H9 (cell line): ENCODE data around the gene CCDC38. TPM values are rescaled to one million over a fixed set of nuclear protein-coding genes. Genes with fewer than 3 reads are reported as not detected.

Experiments
- DNase-seq: peaks from one replicate; pipeline ENCODE4 v3.0.0-alpha.2; 2017
- H2AFZ ChIP-seq: one replicate; pipeline ENCODE4 v1.6.1; 2013; ENCODE audit warnings: mild to moderate bottlenecking, low read length, control low read depth, moderate library complexity
- H2AK5ac ChIP-seq: 2 replicates; pipeline ENCODE4 v1.6.1; 2013; ENCODE audit warnings: low read length, control low read depth, mixed read lengths; ENCODE audit not compliant: insufficient read length
- H2BK120ac ChIP-seq: one replicate; pipeline ENCODE4 v1.6.1; 2013; ENCODE audit warnings: low read depth, mild to moderate bottlenecking, low read length, control low read depth, inconsistent platforms; ENCODE audit not compliant: poor library complexity, severe bottlenecking
- H2BK12ac ChIP-seq: 2 replicates; pipeline ENCODE4 v1.6.1; 2013; ENCODE audit warnings: low read length, control low read depth, mixed read lengths, low read depth; ENCODE audit not compliant: insufficient read length
- H2BK15ac ChIP-seq: 2 replicates; pipeline ENCODE4 v1.6.1; 2013; ENCODE audit warnings: low read depth, low read length, control low read depth
- H2BK20ac ChIP-seq: one replicate; pipeline ENCODE4 v1.6.1; 2013; ENCODE audit warnings: low read depth, mild to moderate bottlenecking, low read length, control low read depth, inconsistent platforms; ENCODE audit not compliant: poor library complexity, severe bottlenecking
- H2BK5ac ChIP-seq: 2 replicates; pipeline ENCODE4 v1.6.1; 2013; ENCODE audit warnings: low read length, control low read depth, mixed read lengths; ENCODE audit not compliant: insufficient read length
- H3K14ac ChIP-seq: 2 replicates; pipeline ENCODE4 v1.6.1; 2013; ENCODE audit warnings: low read length, control low read depth; ENCODE audit not compliant: insufficient read depth
- H3K18ac ChIP-seq: 2 replicates; pipeline ENCODE4 v1.6.1; 2013; ENCODE audit warnings: low read depth, mild to moderate bottlenecking, mixed read lengths, low read length, control low read depth; ENCODE audit not compliant: insufficient read length
- H3K23ac ChIP-seq: 2 replicates; pipeline ENCODE4 v1.6.1; 2013; ENCODE audit warnings: low read length, control low read depth, mixed read lengths, low read depth; ENCODE audit not compliant: insufficient read length
- H3K23me2 ChIP-seq: 2 replicates; pipeline ENCODE4 v1.6.1; 2013; ENCODE audit warnings: low read depth, mild to moderate bottlenecking, mixed read lengths, low read length, control low read depth; ENCODE audit not compliant: insufficient read length, poor library complexity, severe bottlenecking
- H3K27ac ChIP-seq: 2 replicates; pipeline ENCODE4 v1.5.1; 2013; ENCODE audit warnings: low read length, control low read depth, mixed read lengths, low read depth; ENCODE audit not compliant: insufficient read length
- H3K27me3 ChIP-seq: 2 replicates; pipeline ENCODE4 v1.6.1; 2013; ENCODE audit warnings: low read length, control low read depth, inconsistent platforms; ENCODE audit not compliant: insufficient read depth
- H3K4ac ChIP-seq: 2 replicates; pipeline ENCODE4 v1.6.1; 2013; ENCODE audit warnings: low read depth, mild to moderate bottlenecking, control low read depth, inconsistent platforms, low read length, moderate library complexity
- H3K4me1 ChIP-seq: 2 replicates; pipeline ENCODE4 v1.6.1; 2013; ENCODE audit warnings: low read length, control low read depth, inconsistent platforms; ENCODE audit not compliant: insufficient read depth
- H3K4me2 ChIP-seq: 2 replicates; pipeline ENCODE4 v1.6.1; 2013; ENCODE audit warnings: low read length, control low read depth, mixed read lengths; ENCODE audit not compliant: insufficient read length, insufficient read depth
- H3K56ac ChIP-seq: 2 replicates; pipeline ENCODE4 v1.6.1; 2013; ENCODE audit warnings: low read depth, mild to moderate bottlenecking, mixed read lengths, low read length, control low read depth; ENCODE audit not compliant: insufficient read length
- H3K79me1 ChIP-seq: 2 replicates; pipeline ENCODE4 v1.6.1; 2013; ENCODE audit warnings: low read depth, mild to moderate bottlenecking, moderate library complexity, low read length, control low read depth, inconsistent platforms; ENCODE audit not compliant: insufficient read depth, poor library complexity, severe bottlenecking
- H3K79me2 ChIP-seq: 2 replicates; pipeline ENCODE4 v1.6.1; 2013; ENCODE audit warnings: low read length, control low read depth, inconsistent platforms; ENCODE audit not compliant: insufficient read depth
- H3K9ac ChIP-seq: 2 replicates; pipeline ENCODE4 v1.6.1; 2013; ENCODE audit warnings: low read length, control low read depth, mixed read lengths; ENCODE audit not compliant: insufficient read length; ENCODE audit errors: extremely low read depth
- H3K9me3 ChIP-seq: one replicate; pipeline ENCODE4 v1.6.1; 2013; ENCODE audit warnings: low read depth, low read length, inconsistent platforms; ENCODE audit not compliant: control insufficient read depth
- H3T11ph ChIP-seq: one replicate; pipeline ENCODE4 v1.6.1; 2013; ENCODE audit warnings: mild to moderate bottlenecking, low read length, control low read depth, inconsistent platforms
- H4K20me1 ChIP-seq: one replicate; pipeline ENCODE4 v1.6.1; 2013; ENCODE audit not compliant: control insufficient read depth, insufficient read length, insufficient read depth
- H4K5ac ChIP-seq: 2 replicates; pipeline ENCODE4 v1.6.1; 2013; ENCODE audit warnings: low read depth, mild to moderate bottlenecking, mixed read lengths, low read length, control low read depth; ENCODE audit not compliant: insufficient read length
- H4K8ac ChIP-seq: replicated peaks from 2 replicates; pipeline ENCODE4 v1.6.1; 2013; ENCODE audit warnings: low read length, control low read depth, mixed read lengths, low read depth; ENCODE audit not compliant: insufficient read length
- H4K91ac ChIP-seq: 2 replicates; pipeline ENCODE4 v1.6.1; 2013; ENCODE audit warnings: low read depth, mild to moderate bottlenecking, moderate library complexity, mixed read lengths, low read length, control low read depth; ENCODE audit not compliant: insufficient read length
- H3K27ac Mint-ChIP-seq, 3 experiments: 2 replicates in 2 of 3; 3 replicates in 1 of 3; pipeline ENCODE4 v1.8.0; 2020 to 2021; ENCODE audit warnings: mixed read lengths in 3 of 3, mild to moderate bottlenecking in 1 of 3, moderate library complexity in 1 of 3
- H3K27me3 Mint-ChIP-seq: 2 replicates; pipeline ENCODE4 v1.8.0; 2021; ENCODE audit warnings: low read depth, mild to moderate bottlenecking, moderate library complexity, mixed read lengths
- H3K36me3 Mint-ChIP-seq, 3 experiments: 2 replicates in 2 of 3; 3 replicates in 1 of 3; pipeline ENCODE4 v1.8.0; 2020 to 2021; ENCODE audit warnings: low read depth in 3 of 3, mixed read lengths in 3 of 3; ENCODE audit not compliant: insufficient read depth in 1 of 3
- H3K4me1 Mint-ChIP-seq, 2 experiments: 2 replicates each; pipeline ENCODE4 v1.8.0; 2020; ENCODE audit warnings: mixed read lengths in 2 of 2
- H3K4me3 Mint-ChIP-seq, 2 experiments: 2 replicates in 1 of 2; 3 replicates in 1 of 2; pipeline ENCODE4 v1.8.0; 2020 to 2021; ENCODE audit warnings: mild to moderate bottlenecking in 2 of 2, mixed read lengths in 2 of 2, moderate library complexity in 1 of 2
- H3K9me3 Mint-ChIP-seq, 2 experiments: 2 replicates in 1 of 2; 3 replicates in 1 of 2; pipeline ENCODE4 v1.8.0; 2020; ENCODE audit warnings: mild to moderate bottlenecking in 2 of 2, mixed read lengths in 2 of 2, moderate library complexity in 1 of 2
- WGBS: extraction: QIAGEN DNeasy Blood & Tissue Kit; methylation state at CpG from one replicate; pipeline ENCODE4 v1.1.7; 2013; ENCODE audit warnings: missing lambda C conversion rate, low lambda C conversion rate, mixed read lengths; ENCODE audit not compliant: insufficient read length; ENCODE audit errors: extremely low coverage; 5-methylcytosine and 5-hydroxymethylcytosine counted together
- total RNA-seq: library from RNA; stranded (reverse); gene quantifications from 2 replicates; pipeline ENCODE4 v1.2.1, GENCODE V29; 2021
- TF ChIP-seq, protein P1 (sequence below): fragments of 200-600 bp; sonication (generic); conservative IDR thresholded peaks from 3 replicates; pipeline ENCODE4 v1.8.0; 2021; ENCODE audit warnings: antibody characterized with exemption, mild to moderate bottlenecking

The CCDC38 gene
- total RNA-seq, 1 experiment from 2014 or later = not detected

DNA sequence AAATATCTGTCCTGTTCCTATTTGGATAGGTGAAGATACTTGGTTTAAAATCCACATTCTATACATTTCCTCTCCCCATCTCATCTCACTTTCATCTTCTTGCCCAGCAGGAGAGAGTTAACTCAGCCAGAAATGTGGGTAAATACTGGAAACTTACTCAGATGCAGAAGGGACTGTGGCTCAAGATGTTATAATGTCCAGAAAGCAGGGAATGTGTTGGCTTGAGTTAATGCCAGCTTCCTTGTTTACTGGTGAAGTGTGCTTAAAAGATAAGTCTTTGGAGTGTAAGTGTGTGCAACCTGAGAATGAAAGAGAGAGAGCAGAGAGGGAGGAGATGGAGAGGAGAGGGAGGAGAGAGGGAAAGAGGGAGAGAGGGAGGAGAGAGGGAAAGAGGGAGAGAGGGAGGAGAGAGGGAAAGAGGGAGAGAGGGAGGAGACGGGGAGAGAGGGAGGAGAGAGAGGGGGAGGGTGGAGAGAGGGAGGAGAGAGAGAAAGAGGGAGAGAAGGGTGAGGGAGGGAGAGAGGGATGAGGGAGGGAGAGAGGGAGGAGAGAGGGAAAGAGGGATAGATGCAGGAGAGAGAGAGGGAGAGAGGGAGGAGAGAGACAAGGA lies 105.7 kb downstream of the CCDC38 start:
- no peak overlapping the region for H2AK5ac ChIP-seq
- no peak overlapping the region for H3K4ac ChIP-seq
- Mint-ChIP-seq H3K27ac (peak overlapping the region in 1 of 3 experiments; percentile 9; a peak in 1 of 7 replicates), H3K36me3 (no peaks in the 10 kb centered on the region), H3K4me3 (no peak overlapping the region), H3K27me3 (peaks cover 3% of the 10 kb centered on the region; the same call in 1 of the 2 replicates), H3K4me1 (peaks cover 8 to 10% of the 10 kb centered on the region in 2 experiments), H3K9me3 (no peaks in the 10 kb centered on the region)
- H3K9ac ChIP-seq = no peak overlapping the region
- H4K20me1 ChIP-seq = no peaks in the 10 kb centered on the region
- H3K79me2 ChIP-seq = no peaks in the 10 kb centered on the region
- H3K27ac ChIP-seq = no peak overlapping the region
- H3K23me2 ChIP-seq = no peaks in the 10 kb centered on the region
- peak overlapping the region; percentile 18 for H3K4me2 ChIP-seq
- no peak overlapping the region for H4K91ac ChIP-seq
- H3T11ph ChIP-seq = no peak overlapping the region
- H2AFZ ChIP-seq = peak overlapping the region; percentile 89
- H3K4me1 ChIP-seq = peaks cover 3% of the 10 kb centered on the region; the same call in 1 of the 2 replicates
- no peak overlapping the region for H3K23ac ChIP-seq
- no peak overlapping the region for H2BK15ac ChIP-seq
- no peak overlapping the region for H3K18ac ChIP-seq
- TF ChIP-seq, protein P1, sequence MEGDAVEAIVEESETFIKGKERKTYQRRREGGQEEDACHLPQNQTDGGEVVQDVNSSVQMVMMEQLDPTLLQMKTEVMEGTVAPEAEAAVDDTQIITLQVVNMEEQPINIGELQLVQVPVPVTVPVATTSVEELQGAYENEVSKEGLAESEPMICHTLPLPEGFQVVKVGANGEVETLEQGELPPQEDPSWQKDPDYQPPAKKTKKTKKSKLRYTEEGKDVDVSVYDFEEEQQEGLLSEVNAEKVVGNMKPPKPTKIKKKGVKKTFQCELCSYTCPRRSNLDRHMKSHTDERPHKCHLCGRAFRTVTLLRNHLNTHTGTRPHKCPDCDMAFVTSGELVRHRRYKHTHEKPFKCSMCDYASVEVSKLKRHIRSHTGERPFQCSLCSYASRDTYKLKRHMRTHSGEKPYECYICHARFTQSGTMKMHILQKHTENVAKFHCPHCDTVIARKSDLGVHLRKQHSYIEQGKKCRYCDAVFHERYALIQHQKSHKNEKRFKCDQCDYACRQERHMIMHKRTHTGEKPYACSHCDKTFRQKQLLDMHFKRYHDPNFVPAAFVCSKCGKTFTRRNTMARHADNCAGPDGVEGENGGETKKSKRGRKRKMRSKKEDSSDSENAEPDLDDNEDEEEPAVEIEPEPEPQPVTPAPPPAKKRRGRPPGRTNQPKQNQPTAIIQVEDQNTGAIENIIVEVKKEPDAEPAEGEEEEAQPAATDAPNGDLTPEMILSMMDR = no peak
- no peak overlapping the region for H2BK12ac ChIP-seq
- peak overlapping the region; percentile 35 for H4K8ac ChIP-seq
- no peak overlapping the region for H3K56ac ChIP-seq
- no peak for DNase-seq
- H2BK5ac ChIP-seq = no peak overlapping the region
- H2BK120ac ChIP-seq = no peak overlapping the region
- no peaks in the 10 kb centered on the region for H3K27me3 ChIP-seq
- no peak overlapping the region for H2BK20ac ChIP-seq
- H3K14ac ChIP-seq = no peak overlapping the region
- no peaks in the 10 kb centered on the region for H3K9me3 ChIP-seq
- no peak overlapping the region for H4K5ac ChIP-seq
- H3K79me1 ChIP-seq = no peaks in the 10 kb centered on the region
- no CpG with 5 or more reads among the region's 1 CpG for WGBS
